GM12878 (cell line): ENCODE measurements around the gene DDX42. TPM values are rescaled to one million over a fixed set of nuclear protein-coding genes. Genes with fewer than 3 reads are reported as not detected.
A peak's percentile ranks its signal among the peaks of the same experiment; 100 is the strongest.

Experiments used
- ATAC-seq: fragments of 200-7000 bp; cut with Tn5 transposase; 3 replicates; pipeline ENCODE4 v1.9.1; 2020; ENCODE audit warnings: mild to moderate bottlenecking, moderate library complexity
- BruUV-seq: library from RNA; stranded (reverse); fragments of 400-500 nt; replicated peaks from 2 replicates; lab custom pipeline; 2021; lab: Mats Ljungman, UMichigan
- CTCF ChIA-PET: fragments of 300-600 bp; sonication (Branson Sonifier 250); formaldehyde crosslinking; extraction: SDS; loops from one replicate; lab custom pipeline; 2021; ENCODE audit warnings: inconsistent platforms; lab: Yijun Ruan, JAX
- POLR2A ChIA-PET: fragments of 350-600 bp; formaldehyde crosslinking; extraction: SDS; loops from one replicate; lab custom pipeline; 2021; ENCODE audit warnings: inconsistent platforms; lab: Charles Lee
- RAD21 ChIA-PET: fragments of 300-600 bp; sonication (Branson Sonifier 250); formaldehyde crosslinking; loops from one replicate; lab custom pipeline; 2023; ENCODE audit warnings: antibody characterized with exemption; ENCODE audit not compliant: unreplicated experiment; lab: Charles Lee
- SMC1A ChIA-PET: fragments of 300-600 bp; sonication (Branson Sonifier 250); formaldehyde crosslinking; loops from one replicate; lab custom pipeline; 2023; ENCODE audit not compliant: unreplicated experiment, uncharacterized antibody; lab: Charles Lee
- DNase-seq: peaks from one replicate; pipeline ENCODE4 v3.0.0-alpha.2; 2011; ENCODE audit warnings: low read depth, low spot score
- FAIRE-seq: peaks from 3 replicates; lab custom pipeline; 2011; peaks lifted over from hg19 to GRCh38; lab: Jason Lieb, UNC
- H2AFZ ChIP-seq: 2 replicates; pipeline ENCODE4 v1.6.0; 2011; ENCODE audit warnings: low read depth, low read length, control low read depth; ENCODE audit not compliant: control insufficient read depth
- H3K27ac ChIP-seq: 2 replicates; pipeline ENCODE4 v1.5.1; 2011; ENCODE audit warnings: control low read depth; ENCODE audit not compliant: control insufficient read depth, insufficient read depth
- H3K27me3 ChIP-seq, 2 experiments: replicated peaks in 1 of 2; 2 replicates each; pipeline versions ENCODE4 v1.6.0 to v1.6.1; 2011; ENCODE audit warnings: low read length in 1 of 2; ENCODE audit not compliant: control insufficient read depth in 2 of 2, insufficient read depth in 2 of 2
- H3K36me3 ChIP-seq, 2 experiments: 2 replicates each; pipeline ENCODE4 v1.5.1; 2011; ENCODE audit warnings: low read length in 1 of 2; ENCODE audit not compliant: control insufficient read depth in 2 of 2, insufficient read depth in 2 of 2
- H3K4me1 ChIP-seq: 2 replicates; pipeline ENCODE4 v1.6.1; 2011; ENCODE audit warnings: mild to moderate bottlenecking, low read length, moderate library complexity, mixed read lengths; ENCODE audit not compliant: control insufficient read depth, insufficient read depth
- H3K4me2 ChIP-seq: 2 replicates; pipeline ENCODE4 v1.6.0; 2011; ENCODE audit warnings: control low read depth; ENCODE audit not compliant: control insufficient read depth, insufficient read depth
- H3K4me3 ChIP-seq: fragments of 200-600 bp; sonication (generic); 2 replicates; pipeline ENCODE4 v1.5.1; 2016
- H3K79me2 ChIP-seq: 2 replicates; pipeline ENCODE4 v1.6.0; 2011; ENCODE audit warnings: low read length; ENCODE audit not compliant: control insufficient read depth, insufficient read depth
- H3K9ac ChIP-seq: 2 replicates; pipeline ENCODE4 v1.8.0; 2011; ENCODE audit warnings: low read length, control low read depth, mixed read lengths; ENCODE audit not compliant: control insufficient read depth, insufficient read depth
- H3K9me3 ChIP-seq: replicated peaks from 3 replicates; pipeline ENCODE4 v1.5.1; 2011; ENCODE audit warnings: mild to moderate bottlenecking, low read length; ENCODE audit not compliant: control insufficient read depth, insufficient read depth
- H4K20me1 ChIP-seq: 2 replicates; pipeline ENCODE4 v1.6.0; 2011; ENCODE audit not compliant: control insufficient read depth, insufficient read depth
- BCL11A ChIP-seq: IDR thresholded peaks from 2 replicates; pipeline ENCODE4 v1.6.1; 2011; ENCODE audit warnings: low read depth, low read length
- CUX1 ChIP-seq: IDR thresholded peaks from 2 replicates; pipeline ENCODE4 v1.6.1; 2012; ENCODE audit warnings: improper control_type of control experiment, low read depth, low read length; ENCODE audit not compliant: insufficient replicate concordance
- EED ChIP-seq: sonication (generic); IDR thresholded peaks from 2 replicates; pipeline ENCODE4 v1.6.1; 2016; ENCODE audit warnings: antibody characterized with exemption, low read depth
- MXI1 ChIP-seq: fragments of 150-350 bp; IDR thresholded peaks from 2 replicates; pipeline ENCODE4 v1.6.1; 2011; ENCODE audit warnings: low read depth, mild to moderate bottlenecking, inconsistent platforms, low read length, improper control_type of control experiment
- SREBF2 ChIP-seq: IDR thresholded peaks from 2 replicates; pipeline ENCODE4 v1.6.1; 2012; ENCODE audit warnings: mild to moderate bottlenecking, low read length
- STAT1 ChIP-seq: fragments of 450-650 bp; conservative IDR thresholded peaks from 2 replicates; pipeline ENCODE4 v1.6.1; 2014; ENCODE audit warnings: antibody characterized with exemption, mild to moderate bottlenecking
- ZBTB40 ChIP-seq: fragments of 450-650 bp; IDR thresholded peaks from 2 replicates; pipeline ENCODE4 v1.6.1; 2016; ENCODE audit warnings: mild to moderate bottlenecking, moderate library complexity, borderline replicate concordance
- ZNF592 ChIP-seq: fragments of 450-650 bp; IDR thresholded peaks from 2 replicates; pipeline ENCODE4 v1.6.1; 2017; ENCODE audit warnings: mild to moderate bottlenecking, moderate library complexity
- WGBS: methylation state at CpG from one replicate; pipeline ENCODE4 v1.1.6; 2016; ENCODE audit warnings: low lambda C conversion rate; ENCODE audit not compliant: insufficient replicate concordance, insufficient coverage; ENCODE audit errors: missing lambda C conversion rate; 5-methylcytosine and 5-hydroxymethylcytosine counted together
- in situ Hi-C: fragments of 300-500 bp; cut with MboI; formaldehyde crosslinking; loops from 9 replicates; pipeline ENCODE4 v1.14.3; 2018; ENCODE audit warnings: mixed read lengths
- intact Hi-C: fragments of 100-400 bp; cut with micrococcal nuclease; formaldehyde crosslinking; loops from one replicate; pipeline ENCODE4 v1.14.2; 2022; ENCODE audit not compliant: unreplicated experiment
- polyA plus RNA-seq, 11 experiments: library from polyadenylated mRNA; depleted of rRNA in 4 of 11; unstranded in 6 of 11; stranded (reverse) in 5 of 11; fragments of >200 nt; fragmentation: Nextera tagmentation in 4 of 11; fragmentation: Illumina TruSeq in 1 of 11; extraction: Ambion mirVana in 4 of 11; extraction: Trizol in 1 of 11; gene quantifications; 1 replicate in 1 of 11; 2 replicates in 10 of 11; pipeline versions ENCODE4 v1.2.1 to v1.2.3, GENCODE V29; 2011 to 2016; ENCODE audit warnings: inconsistent platforms in 2 of 11, missing spikeins in 2 of 11, low read depth in 1 of 11
- total RNA-seq, 4 experiments: library from RNA; depleted of rRNA in 3 of 4; stranded (reverse); fragments of >200 nt in 3 of 4; fragmentation: Illumina TruSeq in 1 of 4; extraction: Trizol in 1 of 4; gene quantifications; 2 replicates each; pipeline versions ENCODE4 v1.2.1 to v1.2.3, GENCODE V29; 2013 to 2021

Gene DDX42
- total and polyA plus RNA-seq, 10 of the 15 experiments (the other 5 are each of a cell fraction or from before 2014, with no cell fraction given): 14.6 to 147 (median 65.3) TPM

- H3K4me3 ChIP-seq: no peak overlapping the region
- no peak overlapping the region for H3K9ac ChIP-seq
- FAIRE-seq: no peak
- no peak for DNase-seq
- intact Hi-C loops: no loop called here
- H2AFZ ChIP-seq: no peak overlapping the region
- H3K4me2 ChIP-seq: peak overlapping the region; percentile 93; the same call in 1 of the 2 replicates
- 88% methylated on average over 5 of the region's 5 CpGs for WGBS
- H3K79me2 ChIP-seq: peaks cover 51% of the 10 kb centered on the region
- BruUV-seq: no TSS peak
- no peaks in the 10 kb centered on the region for H4K20me1 ChIP-seq
- peaks cover 14% of the 10 kb centered on the region for H3K4me1 ChIP-seq
- H3K9me3 ChIP-seq: no peaks in the 10 kb centered on the region
- ChIA-PET CTCF (interaction anchor here (0.6 to 2.0 kb wide), 3 partner anchors 15 to 288 kb away, joined by 3 to 10 read pairs (median 6); partner anchors contain the start of gene DCAF7), SMC1A (interaction anchor here (1.2 to 2.2 kb wide), 2 partner anchors 10 to 11 kb away, joined by 3 to 5 read pairs; no protein-coding TSS in a partner anchor), POLR2A (interaction anchor here (0.6 to 1.6 kb wide), 5 partner anchors 9 to 182 kb away, joined by 3 to 16 read pairs (median 4); partner anchors contain the start of gene ICAM2), RAD21 (interaction anchor here (1.0 to 1.8 kb wide), 2 partner anchors 10 to 63 kb away, joined by 4 read pairs; no protein-coding TSS in a partner anchor)
- ATAC-seq: no peak
- peaks cover 15 to 21% of the 10 kb centered on the region in 2 experiments; a peak in 3 of 4 replicates for H3K36me3 ChIP-seq
- in situ Hi-C loops: loop anchor here (25.0 kb wide), 1 partner anchor 401 kb away; the partner anchor contains the start of gene CYB561
- H3K27me3 ChIP-seq: no peaks in the 10 kb centered on the region
- H3K27ac ChIP-seq: no peak overlapping the region
- TF ChIP-seq CUX1 (no peak), ZBTB40 (no peak), SREBF2 (no peak), STAT1 (no peak), ZNF592 (no peak), MXI1 (no peak), BCL11A (no peak), EED (no peak)
Observed at GRCh38 chr17:63837962-63838600, 64.1 kb downstream of the DDX42 start.
